GM15510 (cell line): ENCODE results near the gene MYB.

Experiments
- POLR2A ChIP-seq: IDR thresholded peaks from 3 replicates; pipeline ENCODE4 v1.6.1; 2011; ENCODE audit warnings: borderline replicate concordance; ENCODE audit not compliant: insufficient read length; ENCODE audit errors: extremely low read depth

MYB gene

DNA sequence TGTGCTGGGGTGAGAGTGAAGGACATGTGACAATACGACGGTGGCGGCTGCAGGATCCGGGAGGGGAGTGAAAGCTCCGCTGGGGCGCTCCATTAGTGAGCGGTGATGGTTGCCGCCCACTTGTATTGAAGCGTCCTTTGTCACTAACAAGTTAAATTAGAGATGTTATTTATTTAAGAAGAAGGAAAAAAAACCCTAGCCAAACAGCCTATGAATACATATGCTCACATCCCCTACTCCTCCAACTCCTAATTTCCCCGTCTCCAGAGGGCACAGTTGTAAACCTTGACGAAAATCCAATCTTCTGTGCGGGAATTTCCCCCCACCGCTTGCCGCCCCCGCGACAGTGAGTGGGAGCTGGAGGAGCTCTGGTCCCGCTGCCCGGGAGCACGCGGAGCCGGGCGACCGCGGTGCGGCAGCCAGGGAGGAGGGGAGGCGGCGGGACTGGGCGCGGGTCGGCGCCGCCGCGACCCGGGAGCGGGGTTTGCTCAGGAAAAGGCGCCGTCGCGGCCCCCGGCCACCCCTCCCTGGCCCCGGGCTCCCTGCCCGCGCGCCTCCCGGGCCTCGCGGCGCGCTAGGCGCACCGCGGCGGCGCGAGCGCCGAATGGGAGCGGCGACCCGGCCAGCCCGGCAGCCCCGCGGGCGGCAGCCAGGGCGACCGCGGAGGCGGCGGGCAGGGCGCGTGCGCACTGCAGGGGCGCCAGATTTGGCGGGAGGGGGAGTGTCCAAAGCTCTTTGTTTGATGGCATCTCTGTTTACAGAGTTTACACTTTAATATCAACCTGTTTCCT, at the start of gene MYB:
TSS of gene MYB (plus strand) at position 767 of the 791 bp plus-strand sequence. CDS start 206 bp downstream, outside the sequence.
- peak; percentile 83 for TF ChIP-seq POLR2A

DNA sequence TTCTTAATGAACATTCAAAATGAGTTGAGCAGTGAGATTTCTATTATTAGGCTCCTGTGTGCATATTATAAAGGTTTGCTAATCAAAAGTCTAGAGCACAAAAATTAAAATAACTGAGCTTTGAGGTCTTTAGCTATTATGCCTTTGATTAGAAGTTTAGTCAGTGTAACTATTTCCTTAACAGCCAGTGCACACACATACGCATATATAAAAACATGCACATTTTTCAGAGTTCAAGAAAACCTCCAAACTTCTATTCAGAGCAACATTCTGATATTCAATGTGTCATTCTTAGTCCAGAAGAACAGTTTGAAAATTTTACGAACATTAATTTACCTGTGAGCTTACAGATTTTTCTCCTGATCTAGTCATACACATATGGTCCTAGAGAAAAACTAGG, 48.3 kb upstream of the MYB start:
- TF ChIP-seq POLR2A: no peak

DNA sequence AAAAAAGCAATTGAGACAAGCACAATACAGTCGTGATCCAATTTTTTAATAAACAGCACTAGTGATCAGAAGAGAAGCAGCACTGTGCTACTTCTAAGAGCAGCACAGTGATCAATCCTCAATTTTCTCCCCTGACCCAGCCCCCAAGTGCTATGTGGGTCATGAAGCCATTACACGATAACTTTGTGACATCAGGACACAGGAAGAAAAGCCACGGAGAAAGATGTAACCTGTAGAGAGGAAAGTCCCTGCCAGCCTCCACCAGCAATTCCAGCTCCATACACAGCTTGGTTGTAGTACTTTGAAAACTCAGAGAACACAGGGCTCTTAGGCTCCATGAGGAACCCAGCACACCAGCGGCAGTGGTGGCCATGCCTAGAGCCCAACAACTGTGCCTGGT, 45.3 kb upstream of the MYB start:
- no peak for TF ChIP-seq POLR2A

GRCh38 chr6:135137826-135138225, 43.3 kb upstream of the MYB start:
- no peak for TF ChIP-seq POLR2A

GRCh38 chr6:135141182-135141581, 39.9 kb upstream of the MYB start:
- TF ChIP-seq POLR2A: no peak

- no peak for TF ChIP-seq POLR2A
These were observed 39.4 kb upstream of the MYB start for GRCh38 chr6:135141728-135142127.

DNA sequence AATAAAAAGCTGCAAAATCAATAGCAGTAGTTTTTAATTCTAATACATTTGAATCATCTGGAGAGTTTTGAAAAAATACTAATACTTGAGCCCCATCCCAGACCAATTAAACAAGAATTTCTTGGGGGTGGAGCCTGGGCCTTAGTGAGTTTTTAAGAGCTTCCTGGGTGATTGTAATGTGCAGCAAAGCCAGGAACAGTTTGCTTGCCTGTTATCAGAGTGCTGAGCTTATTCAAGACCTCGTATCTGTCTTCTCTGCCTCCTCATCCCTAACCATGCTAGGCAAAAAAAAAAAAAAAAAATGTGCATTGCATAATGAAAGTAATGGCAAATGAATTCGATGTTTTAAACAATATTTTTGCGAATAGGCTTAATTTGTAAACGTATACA, 36.4 kb upstream of the MYB start:
- no peak for TF ChIP-seq POLR2A

GRCh38 chr6:135145063-135145800, 35.9 kb upstream of the MYB start:
- TF ChIP-seq POLR2A: no peak

DNA sequence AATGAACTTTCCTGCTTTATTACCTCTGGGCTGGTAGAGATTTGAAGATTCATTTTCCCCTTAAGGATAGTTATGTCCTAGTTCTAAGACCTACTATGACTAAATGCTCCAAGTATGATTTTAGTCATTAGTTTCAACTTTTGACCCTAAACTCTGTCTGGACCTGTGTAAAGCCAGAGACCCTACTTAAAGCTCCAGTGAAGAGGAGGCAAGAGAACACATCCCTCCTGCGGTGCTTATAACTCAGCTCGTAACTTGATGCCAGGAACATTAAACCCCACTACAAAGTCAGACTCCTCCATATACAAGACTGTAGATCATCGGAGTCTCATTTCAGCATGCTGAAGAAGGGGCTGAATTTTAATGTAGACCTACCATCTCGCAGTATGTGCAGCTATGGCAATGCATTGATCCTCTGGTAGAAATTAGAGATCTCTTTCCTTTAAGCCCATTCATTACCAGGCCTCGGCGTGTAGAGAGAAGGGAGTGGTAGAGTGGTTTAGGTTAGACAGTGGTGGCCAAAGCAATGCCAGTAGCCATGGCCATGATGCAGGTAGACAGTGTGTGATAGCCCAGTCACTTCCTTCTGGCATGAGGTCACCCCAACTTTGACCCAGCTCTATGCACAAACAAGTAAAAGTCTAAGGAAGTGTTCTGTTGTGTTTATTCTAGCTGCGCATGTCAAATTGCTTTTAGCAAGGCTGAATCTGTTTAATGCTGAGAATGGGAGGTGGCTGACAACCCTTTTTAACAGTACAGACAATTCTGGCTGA, 34.8 kb upstream of the MYB start:
- no peak for TF ChIP-seq POLR2A

GRCh38 chr6:135147637-135148592, 33.2 kb upstream of the MYB start:
- TF ChIP-seq POLR2A: no peak

DNA sequence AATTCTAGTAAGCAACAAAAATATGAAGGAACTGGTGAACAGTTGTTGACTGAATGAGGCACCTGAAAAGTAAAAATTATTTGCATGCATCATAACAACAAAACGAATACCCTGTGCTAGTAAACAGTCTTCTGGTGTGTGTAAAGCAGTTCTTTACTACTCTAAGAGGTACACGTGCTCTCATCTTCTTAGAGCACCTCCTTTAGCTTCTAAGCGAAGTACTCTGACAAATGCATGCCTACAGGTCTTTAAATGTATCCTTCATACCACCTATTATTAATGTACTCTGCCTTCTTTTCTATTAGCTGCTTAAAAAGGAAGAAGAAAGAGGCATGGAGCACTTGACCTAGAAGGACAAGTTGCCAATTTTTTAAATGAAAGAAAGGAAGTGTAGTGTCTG, 32.2 kb upstream of the MYB start:
- no peak for TF ChIP-seq POLR2A

DNA sequence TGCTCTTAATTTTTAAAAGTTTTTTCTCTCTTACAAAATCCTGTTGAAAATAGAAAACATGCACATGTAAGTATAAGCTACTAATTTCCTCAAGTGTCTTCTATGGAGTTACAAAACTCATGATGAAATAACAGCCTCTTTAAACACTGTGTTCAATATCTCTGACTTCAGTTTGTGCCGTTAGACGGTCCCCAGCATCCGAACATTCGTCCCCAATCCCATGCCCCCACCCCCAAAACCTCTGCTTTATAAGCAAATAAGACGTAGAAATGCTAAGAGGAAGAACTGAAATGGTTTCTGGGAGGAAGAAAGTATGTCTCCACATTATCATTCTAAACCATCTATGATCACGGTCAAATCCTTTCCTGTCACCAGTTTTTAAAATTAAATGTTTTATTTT, 31.7 kb upstream of the MYB start:
- TF ChIP-seq POLR2A: no peak

- no peak for TF ChIP-seq POLR2A
These were observed 22.7 kb upstream of the MYB start for GRCh38 chr6:135158397-135158796.

DNA sequence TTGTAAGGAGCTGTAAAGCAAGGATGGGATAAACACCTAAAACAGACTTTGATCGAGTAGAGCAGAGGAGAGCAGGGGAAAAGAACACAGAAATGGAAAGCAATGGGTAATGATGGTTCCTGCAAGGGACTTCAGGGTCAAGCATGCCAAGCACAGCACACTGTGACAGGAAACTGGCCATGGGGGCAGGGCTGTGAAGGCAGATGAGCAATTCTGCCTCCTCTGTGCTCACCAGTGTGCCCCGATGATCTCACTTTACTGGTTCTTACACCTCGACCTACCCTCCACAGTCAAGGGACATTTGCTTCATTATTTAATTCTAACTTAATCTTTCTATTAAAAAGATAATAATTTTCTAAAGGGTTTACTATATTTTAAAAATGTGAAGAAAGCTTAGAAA, 21.6 kb upstream of the MYB start:
- no peak for TF ChIP-seq POLR2A
